CD4-positive, alpha-beta T cell (primary cell): ENCODE data around the gene DLX4. TPM values are rescaled to one million over a fixed set of nuclear protein-coding genes. Genes with fewer than 3 reads are reported as not detected.

Experiments used
- ATAC-seq: fragments of 200-7000 bp; cut with Tn5 transposase; one replicate; pipeline ENCODE4 v1.10.0; 2022; ENCODE audit warnings: mild to moderate bottlenecking; ENCODE audit not compliant: poor library complexity
- CTCF ChIA-PET: fragments of 350-600 bp; sonication (Branson Sonifier 250); formaldehyde crosslinking; loops from one replicate; lab custom pipeline; 2021; ENCODE audit warnings: antibody characterized with exemption, inconsistent platforms; lab: Charles Lee
- POLR2A ChIA-PET: fragments of 350-600 bp; sonication (Branson Sonifier 250); formaldehyde crosslinking; loops from one replicate; lab custom pipeline; 2021; ENCODE audit warnings: antibody characterized with exemption, inconsistent platforms; lab: Charles Lee
- DNase-seq, 14 experiments: peaks; one replicate each; pipeline ENCODE4 v3.0.0-alpha.2; 2013 to 2020; ENCODE audit warnings: mixed read lengths in 2 of 14
- H3K27ac ChIP-seq, 2 donors: one replicate each; pipeline versions ENCODE4 v1.5.1 to v1.7.0; 2013; ENCODE audit warnings: low read length in 2 of 2, low read depth in 1 of 2, mild to moderate bottlenecking in 1 of 2
- H3K27me3 ChIP-seq, 2 experiments: 1 replicate in 1 of 2; 2 replicates in 1 of 2; pipeline versions ENCODE4 v1.6.1 to v1.7.0; 2013; ENCODE audit warnings: low read length in 2 of 2, control low read depth in 1 of 2, mild to moderate bottlenecking in 1 of 2, moderate library complexity in 1 of 2; ENCODE audit not compliant: insufficient read depth in 2 of 2, control insufficient read depth in 1 of 2
- H3K36me3 ChIP-seq: one replicate; pipeline ENCODE4 v1.6.1; 2013; ENCODE audit warnings: low read length, control low read depth; ENCODE audit not compliant: insufficient read depth
- H3K4me1 ChIP-seq: one replicate; pipeline ENCODE4 v1.6.1; 2013; ENCODE audit warnings: low read length, control low read depth; ENCODE audit not compliant: insufficient read depth
- H3K4me3 ChIP-seq: one replicate; pipeline ENCODE4 v1.5.1; 2013; ENCODE audit warnings: mild to moderate bottlenecking, low read length, moderate library complexity
- H3K9me3 ChIP-seq, 2 experiments: 1 replicate in 1 of 2; 2 replicates in 1 of 2; pipeline versions ENCODE4 v1.6.1 to v1.7.0; 2013; ENCODE audit warnings: low read length in 2 of 2, mild to moderate bottlenecking in 2 of 2, control low read depth in 1 of 2, moderate library complexity in 1 of 2; ENCODE audit not compliant: control insufficient read depth in 1 of 2, insufficient read depth in 1 of 2
- H3K27ac Mint-ChIP-seq: one replicate; pipeline ENCODE4 v1.8.0; 2020; ENCODE audit warnings: mixed read lengths
- H3K27me3 Mint-ChIP-seq: one replicate; pipeline ENCODE4 v1.8.0; 2021; ENCODE audit warnings: mixed read lengths
- H3K36me3 Mint-ChIP-seq: one replicate; pipeline ENCODE4 v1.8.0; 2021; ENCODE audit warnings: low read depth, mixed read lengths
- H3K4me1 Mint-ChIP-seq: one replicate; pipeline ENCODE4 v1.8.0; 2021; ENCODE audit warnings: low read depth, mixed read lengths
- H3K4me3 Mint-ChIP-seq: one replicate; pipeline ENCODE4 v1.8.0; 2020; ENCODE audit warnings: mild to moderate bottlenecking, mixed read lengths
- H3K9me3 Mint-ChIP-seq: one replicate; pipeline ENCODE4 v1.8.0; 2020; ENCODE audit warnings: mixed read lengths
- CTCF ChIP-seq: fragments of 200-600 bp; IDR thresholded peaks from one replicate; pipeline ENCODE4 v1.8.0; 2022; ENCODE audit warnings: antibody characterized with exemption, mild to moderate bottlenecking
- intact Hi-C, 2 experiments: fragments of 100-400 bp; cut with DNase I in 1 of 2; cut with micrococcal nuclease in 1 of 2; formaldehyde crosslinking; loops; one replicate each; pipeline versions ENCODE4 v1.15.1 to v1.9.0; 2023 to 2025; cut with DNase I, micrococcal nuclease
- total RNA-seq, 174 experiments: library from RNA in 2 of 174; stranded (reverse) in 2 of 174; gene quantifications; one replicate each; pipeline ENCODE4 v1.2.3 and lab custom pipeline; 2021 to 2026

The DLX4 gene
- total RNA-seq, 2 experiments from 2014 or later = 0.59 to 0.85 TPM

- no peak for TF ChIP-seq CTCF
- Histone ChIP-seq H3K4me3 (no peak overlapping the region), H3K9me3 (peaks cover 0 to 15% of the 10 kb centered on the region in 2 experiments), H3K36me3 (no peaks in the 10 kb centered on the region), H3K27ac (no peak overlapping the region), H3K4me1 (peaks cover 45% of the 10 kb centered on the region), H3K27me3 (peaks cover 71 to 87% of the 10 kb centered on the region in 2 experiments)
- no peaks in the 10 kb centered on the region for H3K9me3 Mint-ChIP-seq
- H3K4me1 Mint-ChIP-seq = peaks cover 36% of the 10 kb centered on the region
- ChIA-PET CTCF (no interaction called here), POLR2A (no interaction called here)
- ATAC-seq (no peak), DNase-seq (no peak)
- intact Hi-C loops = loop anchor here (10.0 kb wide), 2 partner anchors 288 to 298 kb away; partner anchors contain the start of gene SLC35B1 (in 1 of the 2)
- H3K4me3 Mint-ChIP-seq = peak overlapping the region; percentile 82
- peaks cover 89% of the 10 kb centered on the region for H3K27me3 Mint-ChIP-seq
- H3K36me3 Mint-ChIP-seq = no peaks in the 10 kb centered on the region
- no peak overlapping the region for H3K27ac Mint-ChIP-seq
Measured at GRCh38 chr17:49992191-49992932, 23.4 kb downstream of the DLX4 start.

- no peak overlapping the region for H3K27ac Mint-ChIP-seq
- no peaks in the 10 kb centered on the region for H3K36me3 Mint-ChIP-seq
- intact Hi-C loops = loop anchor here (10.0 kb wide), 2 partner anchors 288 to 298 kb away; partner anchors contain the start of gene SLC35B1 (in 1 of the 2)
- no peak for TF ChIP-seq CTCF
- peaks cover 85% of the 10 kb centered on the region for H3K27me3 Mint-ChIP-seq
- ChIA-PET POLR2A (interaction anchor here (0.9 kb wide), 1 partner anchor 41 kb away, joined by 3 read pairs; no protein-coding TSS in a partner anchor), CTCF (interaction anchor here (5.9 kb wide), 1 partner anchor 112 kb away, joined by 37 read pairs; no protein-coding TSS in a partner anchor)
- H3K9me3 ChIP-seq = peaks cover 0 to 15% of the 10 kb centered on the region in 2 experiments
- peaks cover 47% of the 10 kb centered on the region for H3K4me1 ChIP-seq
- H3K4me3 ChIP-seq = peak overlapping the region; percentile 38
- H3K9me3 Mint-ChIP-seq = no peaks in the 10 kb centered on the region
- no peak overlapping the region for H3K27ac ChIP-seq
- DNase-seq = peak in 1 of 14 experiments; percentile 11
- H3K27me3 ChIP-seq = peaks cover 72 to 87% of the 10 kb centered on the region in 2 experiments
- peak overlapping the region; percentile 82 for H3K4me3 Mint-ChIP-seq
- H3K36me3 ChIP-seq = no peaks in the 10 kb centered on the region
- H3K4me1 Mint-ChIP-seq = peaks cover 36% of the 10 kb centered on the region
- no peak for ATAC-seq
Measured at GRCh38 chr17:49992933-49993422, 24.0 kb downstream of the DLX4 start.

GRCh38 chr17:49993423-49994060 is 24.6 kb downstream of the DLX4 start:
- no peak for TF ChIP-seq CTCF
- H3K36me3 ChIP-seq = no peaks in the 10 kb centered on the region
- peaks cover 0 to 15% of the 10 kb centered on the region in 2 experiments for H3K9me3 ChIP-seq
- intact Hi-C loops = loop anchor here (10.0 kb wide), 2 partner anchors 289 to 299 kb away; partner anchors contain the start of gene SLC35B1 (in 1 of the 2)
- no peak overlapping the region for H3K27ac ChIP-seq
- H3K4me1 ChIP-seq = peaks cover 52% of the 10 kb centered on the region
- ATAC-seq = peak; percentile 30
- H3K27me3 ChIP-seq = peaks cover 72 to 86% of the 10 kb centered on the region in 2 experiments
- Mint-ChIP-seq H3K4me1 (peaks cover 42% of the 10 kb centered on the region), H3K27me3 (peaks cover 85% of the 10 kb centered on the region), H3K4me3 (peak overlapping the region; percentile 92), H3K36me3 (no peaks in the 10 kb centered on the region), H3K9me3 (no peaks in the 10 kb centered on the region), H3K27ac (no peak overlapping the region)
- ChIA-PET POLR2A (interaction anchor here (0.9 kb wide), 1 partner anchor 41 kb away, joined by 3 read pairs; no protein-coding TSS in a partner anchor), CTCF (interaction anchor here (0.6 to 5.9 kb wide), 4 partner anchors 21 to 346 kb away, joined by 3 to 75 read pairs (median 20); no protein-coding TSS in a partner anchor)
- DNase-seq = peak in 5 of 14 experiments; percentile 42 to 53 (median 45)
- peak overlapping the region; percentile 42 for H3K4me3 ChIP-seq
